ENCODE data around the gene SLC7A9. TPM values are rescaled to one million over a fixed set of nuclear protein-coding genes. Genes with fewer than 3 reads are reported as not detected.

SLC7A9 gene
- total and polyA plus RNA-seq, 7 donors, result 0.20 to 0.49 (median 0.36) TPM; not detected in 4

- DNase-seq, result no peak
- intact Hi-C loops (cut with DNase I), result no loop called here
- Histone ChIP-seq H3K36me3 (peaks cover 0 to 81% (median 17%) of the 10 kb centered on the region in 4 donors), H3K9me3 (peaks cover 0 to 4% (median 0%) of the 10 kb centered on the region in 4 donors), H3K27me3 (no peaks in the 10 kb centered on the region), H3K4me3 (no peak overlapping the region), H3K27ac (no peak overlapping the region), H3K4me1 (no peaks in the 10 kb centered on the region)
- TF ChIP-seq POLR2AphosphoS5 (IDR thresholded peaks at IDR 0.05) (no peak), CTCF (IDR thresholded peaks at IDR 0.05) (no peak), POLR2A (IDR thresholded peaks at IDR 0.05) (no peak), EP300 (IDR thresholded peaks at IDR 0.05) (no peak)
Measured at GRCh38 chr19:32909257-32909656, 39.7 kb upstream of the SLC7A9 start.

- intact Hi-C loops (cut with DNase I), result no loop called here
- Histone ChIP-seq H3K4me1 (no peaks in the 10 kb centered on the region), H3K36me3 (peaks cover 0 to 75% (median 14%) of the 10 kb centered on the region in 4 donors), H3K27ac (no peak overlapping the region), H3K27me3 (no peaks in the 10 kb centered on the region), H3K9me3 (peaks cover 0 to 4% (median 0%) of the 10 kb centered on the region in 4 donors), H3K4me3 (no peak overlapping the region)
- no peak for DNase-seq
- 95% methylated on average over 7 of the region's 7 CpGs for WGBS, 2 donors
- TF ChIP-seq EP300 (IDR thresholded peaks at IDR 0.05) (no peak), POLR2AphosphoS5 (IDR thresholded peaks at IDR 0.05) (no peak), CTCF (IDR thresholded peaks at IDR 0.05) (no peak), POLR2A (IDR thresholded peaks at IDR 0.05) (no peak)
Measured at GRCh38 chr19:32908641-32909190, 39.1 kb upstream of the SLC7A9 start.

GRCh38 chr19:32902448-32902847 is 32.9 kb upstream of the SLC7A9 start:
- peaks cover 8 to 70% (median 13%) of the 10 kb centered on the region in 4 donors for H3K36me3 ChIP-seq
- 24 to 66% methylated on average over 7 of the region's 7 CpGs for WGBS, 2 donors
- intact Hi-C loops (cut with DNase I), result no loop called here

GRCh38 chr19:32901504-32902161 is 32.1 kb upstream of the SLC7A9 start:
- no peaks in the 10 kb centered on the region for H3K4me1 ChIP-seq
- TF ChIP-seq CTCF (IDR thresholded peaks at IDR 0.05) (no peak), EP300 (IDR thresholded peaks at IDR 0.05) (no peak), POLR2AphosphoS5 (IDR thresholded peaks at IDR 0.05) (no peak), POLR2A (IDR thresholded peaks at IDR 0.05) (no peak)
- peaks cover 8 to 70% (median 16%) of the 10 kb centered on the region in 4 donors for H3K36me3 ChIP-seq
- no peak overlapping the region for H3K4me3 ChIP-seq
- intact Hi-C loops (cut with DNase I), result no loop called here
- WGBS, 2 donors, result 85 to 93% methylated on average over 5 of the region's 5 CpGs
- peaks cover 0 to 4% (median 0%) of the 10 kb centered on the region in 4 donors for H3K9me3 ChIP-seq
- no peaks in the 10 kb centered on the region for H3K27me3 ChIP-seq
- no peak for DNase-seq
- no peak overlapping the region for H3K27ac ChIP-seq

More at GRCh38 chr19:32902448-32902847, 32.9 kb upstream of the SLC7A9 start:
- H3K4me3 ChIP-seq, result no peak overlapping the region
- H3K27me3 ChIP-seq, result no peaks in the 10 kb centered on the region
- no peaks in the 10 kb centered on the region for H3K4me1 ChIP-seq
- no peak for DNase-seq
- no peak for TF ChIP-seq POLR2AphosphoS5 (IDR thresholded peaks at IDR 0.05)
- no peak for TF ChIP-seq POLR2A (IDR thresholded peaks at IDR 0.05)
- TF ChIP-seq CTCF (IDR thresholded peaks at IDR 0.05), result no peak
- no peak for TF ChIP-seq EP300 (IDR thresholded peaks at IDR 0.05)
- H3K27ac ChIP-seq, result no peak overlapping the region
- peaks cover 0 to 4% (median 0%) of the 10 kb centered on the region in 4 donors for H3K9me3 ChIP-seq

All from sigmoid colon (tissue), 7 donors.